ENCODE measurements around the gene POFUT2.

Gene POFUT2

GRCh38 chr21:45332415-45332814 is 44.7 kb upstream of the POFUT2 start:
- H3K9ac ChIP-seq (ENCODE audit: low read depth in 1 of 2, low read length in 2 of 2), result no peak overlapping the region
- no peaks in the 10 kb centered on the region for H3K9me3 ChIP-seq (ENCODE audit: control insufficient read depth in 2 of 2, low read length in 2 of 2)
- peaks cover 0 to 4% of the 10 kb centered on the region in 2 donors for H3K4me1 ChIP-seq (ENCODE audit: control insufficient read depth in 2 of 2, insufficient read depth in 2 of 2, low read length in 2 of 2)
- H3K27ac ChIP-seq (ENCODE audit: low read depth in 2 of 2, low read length in 2 of 2), result no peak overlapping the region
- H3K4me3 ChIP-seq (ENCODE audit: low read length in 2 of 2), result no peak overlapping the region
- no peaks in the 10 kb centered on the region for H3K36me3 ChIP-seq (ENCODE audit: control insufficient read depth in 2 of 2, insufficient read depth in 2 of 2, low read length in 2 of 2)
- H3K27me3 ChIP-seq (ENCODE audit: control insufficient read depth in 2 of 2, insufficient read depth in 2 of 2, low read length in 2 of 2), result peaks cover 0 to under 1% of the 10 kb centered on the region in 2 donors

GRCh38 chr21:45331531-45332147 is 43.9 kb upstream of the POFUT2 start:
- Histone ChIP-seq H3K9ac (ENCODE audit: low read depth in 1 of 2, low read length in 2 of 2) (no peak overlapping the region), H3K36me3 (ENCODE audit: control insufficient read depth in 2 of 2, insufficient read depth in 2 of 2, low read length in 2 of 2) (no peaks in the 10 kb centered on the region), H3K27me3 (ENCODE audit: control insufficient read depth in 2 of 2, insufficient read depth in 2 of 2, low read length in 2 of 2) (no peaks in the 10 kb centered on the region), H3K4me3 (ENCODE audit: low read length in 2 of 2) (no peak overlapping the region), H3K9me3 (ENCODE audit: control insufficient read depth in 2 of 2, low read length in 2 of 2) (no peaks in the 10 kb centered on the region), H3K27ac (ENCODE audit: low read depth in 2 of 2, low read length in 2 of 2) (no peak overlapping the region), H3K4me1 (ENCODE audit: control insufficient read depth in 2 of 2, insufficient read depth in 2 of 2, low read length in 2 of 2) (peaks cover 0 to 4% of the 10 kb centered on the region in 2 donors)

- Histone ChIP-seq H3K9ac (ENCODE audit: low read depth in 1 of 2, low read length in 2 of 2) (no peak overlapping the region), H3K36me3 (ENCODE audit: control insufficient read depth in 2 of 2, insufficient read depth in 2 of 2, low read length in 2 of 2) (no peaks in the 10 kb centered on the region), H3K9me3 (ENCODE audit: control insufficient read depth in 2 of 2, low read length in 2 of 2) (no peaks in the 10 kb centered on the region), H3K27me3 (ENCODE audit: control insufficient read depth in 2 of 2, insufficient read depth in 2 of 2, low read length in 2 of 2) (no peaks in the 10 kb centered on the region), H3K27ac (ENCODE audit: low read depth in 2 of 2, low read length in 2 of 2) (no peak overlapping the region), H3K4me1 (ENCODE audit: control insufficient read depth in 2 of 2, insufficient read depth in 2 of 2, low read length in 2 of 2) (peaks cover 0 to 4% of the 10 kb centered on the region in 2 donors), H3K4me3 (ENCODE audit: low read length in 2 of 2) (no peak overlapping the region)
These were observed 43.2 kb upstream of the POFUT2 start for GRCh38 chr21:45330851-45331261.

GRCh38 chr21:45330075-45330781 is 42.5 kb upstream of the POFUT2 start:
- Histone ChIP-seq H3K27ac (ENCODE audit: low read depth in 2 of 2, low read length in 2 of 2) (peak overlapping the region; percentile 22 to 32), H3K36me3 (ENCODE audit: control insufficient read depth in 2 of 2, insufficient read depth in 2 of 2, low read length in 2 of 2) (no peaks in the 10 kb centered on the region), H3K9me3 (ENCODE audit: control insufficient read depth in 2 of 2, low read length in 2 of 2) (no peaks in the 10 kb centered on the region), H3K27me3 (ENCODE audit: control insufficient read depth in 2 of 2, insufficient read depth in 2 of 2, low read length in 2 of 2) (no peaks in the 10 kb centered on the region), H3K4me1 (ENCODE audit: control insufficient read depth in 2 of 2, insufficient read depth in 2 of 2, low read length in 2 of 2) (peaks cover 0 to 4% of the 10 kb centered on the region in 2 donors), H3K4me3 (ENCODE audit: low read length in 2 of 2) (no peak overlapping the region), H3K9ac (ENCODE audit: low read depth in 1 of 2, low read length in 2 of 2) (no peak overlapping the region)

- no peak overlapping the region for H3K4me3 ChIP-seq (ENCODE audit: low read length in 2 of 2)
- H3K9me3 ChIP-seq (ENCODE audit: control insufficient read depth in 2 of 2, low read length in 2 of 2), result no peaks in the 10 kb centered on the region
- H3K27ac ChIP-seq (ENCODE audit: low read depth in 2 of 2, low read length in 2 of 2), result no peak overlapping the region
- no peaks in the 10 kb centered on the region for H3K36me3 ChIP-seq (ENCODE audit: control insufficient read depth in 2 of 2, insufficient read depth in 2 of 2, low read length in 2 of 2)
- no peaks in the 10 kb centered on the region for H3K27me3 ChIP-seq (ENCODE audit: control insufficient read depth in 2 of 2, insufficient read depth in 2 of 2, low read length in 2 of 2)
- H3K9ac ChIP-seq (ENCODE audit: low read depth in 1 of 2, low read length in 2 of 2), result no peak overlapping the region
- H3K4me1 ChIP-seq (ENCODE audit: control insufficient read depth in 2 of 2, insufficient read depth in 2 of 2, low read length in 2 of 2), result peaks cover 0 to 4% of the 10 kb centered on the region in 2 donors
These were observed 41.8 kb upstream of the POFUT2 start for GRCh38 chr21:45329261-45330074.

- H3K9me3 ChIP-seq (ENCODE audit: control insufficient read depth in 2 of 2, low read length in 2 of 2), result no peaks in the 10 kb centered on the region
- no peak overlapping the region for H3K27ac ChIP-seq (ENCODE audit: low read depth in 2 of 2, low read length in 2 of 2)
These were observed 40.8 kb upstream of the POFUT2 start for GRCh38 chr21:45328198-45329091.

GRCh38 chr21:45327441-45328197 is 39.9 kb upstream of the POFUT2 start:
- H3K27ac ChIP-seq (ENCODE audit: low read depth in 2 of 2, low read length in 2 of 2), result no peak overlapping the region
- H3K9ac ChIP-seq (ENCODE audit: low read depth in 1 of 2, low read length in 2 of 2), result no peak overlapping the region
- no peaks in the 10 kb centered on the region for H3K36me3 ChIP-seq (ENCODE audit: control insufficient read depth in 2 of 2, insufficient read depth in 2 of 2, low read length in 2 of 2)
- H3K9me3 ChIP-seq (ENCODE audit: control insufficient read depth in 2 of 2, low read length in 2 of 2), result no peaks in the 10 kb centered on the region
- H3K4me1 ChIP-seq (ENCODE audit: control insufficient read depth in 2 of 2, insufficient read depth in 2 of 2, low read length in 2 of 2), result peaks cover 4 to 7% of the 10 kb centered on the region in 2 donors
- H3K4me3 ChIP-seq (ENCODE audit: low read length in 2 of 2), result no peak overlapping the region
- H3K27me3 ChIP-seq (ENCODE audit: control insufficient read depth in 2 of 2, insufficient read depth in 2 of 2, low read length in 2 of 2), result no peaks in the 10 kb centered on the region

More at GRCh38 chr21:45328198-45329091, 40.8 kb upstream of the POFUT2 start:
- no peaks in the 10 kb centered on the region for H3K27me3 ChIP-seq (ENCODE audit: control insufficient read depth in 2 of 2, insufficient read depth in 2 of 2, low read length in 2 of 2)
- H3K9ac ChIP-seq (ENCODE audit: low read depth in 1 of 2, low read length in 2 of 2), result no peak overlapping the region
- no peaks in the 10 kb centered on the region for H3K36me3 ChIP-seq (ENCODE audit: control insufficient read depth in 2 of 2, insufficient read depth in 2 of 2, low read length in 2 of 2)
- H3K4me3 ChIP-seq (ENCODE audit: low read length in 2 of 2), result no peak overlapping the region
- peaks cover under 1 to 7% of the 10 kb centered on the region in 2 donors for H3K4me1 ChIP-seq (ENCODE audit: control insufficient read depth in 2 of 2, insufficient read depth in 2 of 2, low read length in 2 of 2)

GRCh38 chr21:45326891-45327440 is 39.3 kb upstream of the POFUT2 start:
- H3K27ac ChIP-seq (ENCODE audit: low read depth in 2 of 2, low read length in 2 of 2), result no peak overlapping the region
- H3K4me1 ChIP-seq (ENCODE audit: control insufficient read depth in 2 of 2, insufficient read depth in 2 of 2, low read length in 2 of 2), result peaks cover 7 to 8% of the 10 kb centered on the region in 2 donors
- no peaks in the 10 kb centered on the region for H3K27me3 ChIP-seq (ENCODE audit: control insufficient read depth in 2 of 2, insufficient read depth in 2 of 2, low read length in 2 of 2)

More at GRCh38 chr21:45326891-45327440, 39.3 kb upstream of the POFUT2 start:
- no peaks in the 10 kb centered on the region for H3K36me3 ChIP-seq (ENCODE audit: control insufficient read depth in 2 of 2, insufficient read depth in 2 of 2, low read length in 2 of 2)
- no peak overlapping the region for H3K9ac ChIP-seq (ENCODE audit: low read depth in 1 of 2, low read length in 2 of 2)
- H3K9me3 ChIP-seq (ENCODE audit: control insufficient read depth in 2 of 2, low read length in 2 of 2), result no peaks in the 10 kb centered on the region
- H3K4me3 ChIP-seq (ENCODE audit: low read length in 2 of 2), result no peak overlapping the region

Data from mucosa of rectum (tissue), 2 donors.